NCI-H2227 (cell line): ENCODE results near the gene SNRNP27.
"Not testable (repeated sequence)": the region's sequence is repeated elsewhere in the genome, so short reads cannot be mapped to it uniquely, and the experiment has no call there.

Experiments used
- DNase-seq: peaks from one replicate; lab custom pipeline; 2025; ENCODE audit not compliant: unreplicated experiment; lab: John Stamatoyannopoulos, UW

Gene SNRNP27, protein sequence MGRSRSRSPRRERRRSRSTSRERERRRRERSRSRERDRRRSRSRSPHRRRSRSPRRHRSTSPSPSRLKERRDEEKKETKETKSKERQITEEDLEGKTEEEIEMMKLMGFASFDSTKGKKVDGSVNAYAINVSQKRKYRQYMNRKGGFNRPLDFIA

DNA sequence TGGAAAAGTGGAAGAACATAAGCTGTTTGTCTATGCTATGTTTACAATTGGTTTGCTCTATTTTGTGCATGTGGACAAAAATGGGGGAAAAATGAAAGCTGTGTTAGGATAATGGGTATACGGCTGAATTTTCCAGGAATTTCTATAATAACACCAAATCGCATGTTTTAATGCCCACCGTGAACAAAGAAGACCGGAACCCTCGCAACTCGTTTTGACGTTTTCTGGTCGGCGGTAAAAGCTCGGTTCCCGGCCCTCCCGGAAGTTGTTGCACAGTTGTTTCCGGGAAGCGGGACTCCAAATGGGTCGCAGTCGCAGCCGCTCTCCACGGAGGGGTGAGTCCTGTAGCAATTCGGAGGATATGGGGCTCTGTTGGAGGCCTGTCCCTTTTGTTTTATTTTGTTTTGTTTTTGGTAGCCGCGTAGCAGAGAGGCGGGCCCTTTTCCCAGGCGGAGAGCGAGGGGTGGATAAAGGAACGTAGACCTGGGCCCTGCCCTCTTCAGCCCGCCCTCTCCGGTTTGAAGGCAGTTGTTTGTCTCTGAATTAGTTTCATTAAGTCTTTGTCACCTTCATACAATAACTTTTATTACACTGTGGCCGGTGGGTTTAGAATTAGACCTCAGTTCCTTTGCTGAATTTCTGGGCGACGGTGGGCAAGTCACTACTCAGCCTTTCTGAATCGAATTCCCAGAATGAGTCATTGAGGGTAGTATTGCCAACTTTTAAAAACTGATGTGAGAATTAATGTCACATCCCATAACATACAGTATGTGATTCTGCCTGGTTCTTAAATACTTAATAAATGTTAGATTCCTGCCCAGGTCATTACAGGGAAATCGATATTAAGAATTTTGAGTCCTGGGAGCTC, at the start of gene SNRNP27:
TSS of gene SNRNP27 (plus strand) at position 273 of the 868 bp plus-strand sequence. CDS start at position 302, 29 bp downstream.
- peak; percentile 91 for DNase-seq

DNA sequence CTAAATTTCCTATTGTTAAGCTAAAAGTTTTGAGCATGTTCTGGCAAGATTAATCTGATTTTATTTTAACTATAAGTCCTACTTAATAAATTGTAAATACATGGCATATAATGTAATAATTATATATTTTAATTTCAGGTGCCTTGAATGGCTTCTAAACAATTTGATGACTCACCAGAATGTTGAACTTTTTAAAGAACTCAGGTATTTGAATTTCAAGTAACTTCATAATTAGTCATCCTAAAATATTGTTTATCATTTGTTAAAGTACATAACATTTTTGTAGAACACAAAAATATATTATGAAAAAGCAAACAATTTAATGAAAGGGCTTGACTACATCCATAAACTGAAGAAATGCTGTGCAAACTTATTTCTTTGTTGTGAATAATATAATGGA, 49.8 kb upstream of the SNRNP27 start:
- DNase-seq = no peak

DNA sequence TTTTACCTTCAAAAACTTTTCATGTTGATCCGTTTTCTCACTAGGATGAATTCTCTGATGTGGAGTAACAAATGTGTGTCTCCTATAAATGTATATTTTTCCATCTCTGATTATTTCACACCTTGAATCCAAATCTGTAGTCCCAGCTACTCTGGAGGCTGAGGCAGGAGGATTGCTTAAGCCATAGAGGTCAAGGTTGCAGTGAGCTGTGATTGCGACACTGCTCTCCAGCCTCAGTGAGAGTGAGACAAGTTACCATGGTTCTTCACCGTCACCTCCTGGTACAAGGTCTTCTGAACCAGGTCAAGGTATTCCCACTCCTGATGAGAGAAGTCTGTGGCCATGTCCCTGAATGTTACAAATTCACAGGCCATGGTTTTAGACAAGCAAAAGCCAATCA, 49.2 kb upstream of the SNRNP27 start:
- no peak for DNase-seq

DNA sequence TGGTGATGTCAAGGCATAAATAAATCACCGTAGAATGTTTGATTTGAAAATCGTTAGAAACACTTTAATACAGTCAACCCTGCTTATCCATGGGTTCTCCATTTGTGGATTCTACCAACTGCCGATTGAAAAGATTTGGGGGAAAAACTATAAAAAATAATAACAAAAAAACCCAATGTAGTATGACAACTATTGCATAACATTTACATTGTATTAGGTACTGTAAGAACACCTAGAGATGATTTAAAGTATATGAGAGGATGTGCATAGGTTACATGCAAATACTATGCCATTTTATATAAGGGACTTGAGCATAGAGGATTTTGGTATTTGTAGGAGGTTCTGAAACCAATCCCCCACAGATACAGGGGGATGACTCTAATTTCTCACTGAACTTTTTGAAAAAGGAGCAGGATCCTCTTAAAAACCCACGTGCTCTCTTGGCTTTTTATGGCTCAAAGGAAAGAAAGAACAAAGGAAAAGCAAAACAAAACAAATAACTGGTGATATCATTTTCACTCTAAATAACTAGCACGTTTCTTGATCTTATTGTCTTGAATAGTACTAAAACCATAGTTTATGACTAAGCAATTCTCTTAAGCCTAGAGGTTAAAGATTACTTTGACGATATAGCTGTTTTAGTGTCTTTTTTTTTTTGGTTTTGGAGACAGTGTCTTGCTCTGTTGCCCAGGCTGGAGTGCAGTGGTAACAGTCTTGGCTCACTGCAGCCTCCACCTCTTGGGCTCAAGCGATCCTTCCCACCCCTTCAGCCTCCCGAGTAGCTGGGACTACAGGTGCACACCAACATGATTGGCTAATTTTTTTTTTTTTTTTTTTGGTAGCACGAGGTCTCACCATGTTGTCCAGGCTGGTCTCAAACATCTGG, 47.3 kb upstream of the SNRNP27 start:
- no peak for DNase-seq

DNA sequence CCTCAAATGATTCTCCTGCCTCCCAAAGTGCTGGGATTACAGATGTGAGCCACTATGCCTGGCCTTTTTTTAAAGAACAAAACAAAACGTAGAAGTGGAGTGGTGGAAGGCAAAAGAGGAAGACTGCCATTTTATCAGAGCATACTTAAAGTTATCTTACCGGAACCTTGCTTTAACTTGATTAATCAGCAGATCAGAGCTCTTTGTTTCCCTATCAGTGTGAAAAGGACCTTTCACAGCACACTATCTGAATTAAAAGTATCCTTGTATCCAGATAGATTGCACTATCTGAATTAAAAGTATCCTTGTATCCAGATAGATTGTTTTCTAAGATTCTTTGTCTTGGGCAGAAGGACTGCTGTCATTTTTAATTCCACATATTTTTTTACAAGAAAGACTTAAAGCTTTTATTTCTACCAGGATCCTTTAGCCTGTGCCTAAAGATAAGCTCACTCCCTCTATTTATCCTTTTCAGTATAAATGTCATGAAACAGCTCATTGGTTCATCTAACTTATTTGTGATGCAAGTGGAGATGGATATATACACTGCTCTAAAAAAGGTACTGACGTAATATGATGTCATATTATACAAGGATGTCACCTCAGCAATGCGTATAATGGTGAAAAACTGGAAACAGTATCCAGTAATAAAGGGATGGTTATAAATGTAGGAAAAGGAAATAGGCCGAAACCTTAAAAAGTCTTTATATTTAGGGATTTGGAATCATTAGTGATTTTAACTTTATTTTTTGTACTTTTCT, 46.5 kb upstream of the SNRNP27 start:
- DNase-seq = no peak

DNA sequence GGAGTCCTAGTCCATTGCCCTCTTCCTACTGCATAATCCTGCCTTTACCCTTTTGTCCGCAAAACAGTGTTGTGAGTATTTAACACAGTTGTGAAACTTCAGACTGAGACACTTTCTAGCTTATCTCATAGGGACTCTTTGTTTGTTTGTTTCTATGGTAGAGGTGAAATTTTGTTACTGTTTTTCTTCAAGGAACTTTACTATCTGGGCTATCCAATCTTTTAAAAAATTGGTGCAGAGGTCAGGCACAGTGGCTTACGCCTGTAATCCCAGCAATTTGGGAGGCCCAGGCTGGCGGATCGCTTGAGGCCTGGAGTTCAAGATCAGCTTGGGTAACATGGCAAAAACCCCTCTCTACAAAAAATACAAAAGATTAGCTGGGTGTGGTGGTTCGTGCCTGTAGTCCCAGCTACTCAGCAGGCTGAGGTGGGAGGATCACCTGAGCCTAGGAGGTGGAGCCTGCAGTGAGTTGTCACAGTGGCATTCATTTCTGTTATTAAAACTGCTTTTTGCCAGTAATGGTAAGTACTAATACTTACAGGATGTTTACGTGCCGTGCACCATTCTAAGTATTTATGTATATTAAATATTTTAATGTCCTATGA, 45.5 kb upstream of the SNRNP27 start:
- no peak for DNase-seq

DNA sequence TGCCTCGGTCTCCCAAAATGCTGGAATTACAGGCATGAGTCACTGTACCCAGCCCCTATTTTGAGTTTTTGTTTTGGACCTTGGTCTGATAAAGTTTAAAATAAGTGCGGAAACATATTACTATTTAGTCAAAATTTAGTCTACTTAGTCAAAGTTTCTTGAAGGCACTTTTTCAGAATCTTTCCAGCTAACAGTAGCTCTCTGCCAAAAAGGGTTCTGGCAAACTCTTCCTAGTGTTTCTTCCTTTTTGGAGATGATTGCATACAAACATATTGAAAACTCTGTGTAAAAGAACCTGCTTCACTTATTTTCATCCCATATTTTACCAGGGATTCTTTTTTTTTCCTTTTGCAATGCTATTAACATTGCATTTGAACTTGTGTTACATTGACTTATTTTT, 35.5 kb upstream of the SNRNP27 start:
- DNase-seq = no peak

DNA sequence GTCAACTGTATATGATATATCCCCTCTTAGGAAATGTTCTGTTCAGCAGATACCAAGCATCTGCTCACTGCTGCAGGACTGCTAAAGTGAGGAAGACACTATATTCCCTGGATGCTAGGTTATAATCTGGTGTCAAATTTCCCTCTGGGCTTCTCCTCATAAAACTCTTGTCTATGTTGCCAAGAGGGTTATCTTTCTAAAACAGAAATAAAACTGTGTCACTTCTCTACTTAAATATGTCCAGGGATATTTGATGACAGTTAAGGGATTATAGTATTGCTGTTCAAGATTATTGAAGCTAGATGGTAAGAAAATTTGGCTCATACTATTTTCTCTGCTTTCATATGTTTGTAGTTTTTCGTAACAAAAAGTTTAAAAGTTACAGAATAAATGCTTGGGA, 30.5 kb upstream of the SNRNP27 start:
- no peak for DNase-seq

DNA sequence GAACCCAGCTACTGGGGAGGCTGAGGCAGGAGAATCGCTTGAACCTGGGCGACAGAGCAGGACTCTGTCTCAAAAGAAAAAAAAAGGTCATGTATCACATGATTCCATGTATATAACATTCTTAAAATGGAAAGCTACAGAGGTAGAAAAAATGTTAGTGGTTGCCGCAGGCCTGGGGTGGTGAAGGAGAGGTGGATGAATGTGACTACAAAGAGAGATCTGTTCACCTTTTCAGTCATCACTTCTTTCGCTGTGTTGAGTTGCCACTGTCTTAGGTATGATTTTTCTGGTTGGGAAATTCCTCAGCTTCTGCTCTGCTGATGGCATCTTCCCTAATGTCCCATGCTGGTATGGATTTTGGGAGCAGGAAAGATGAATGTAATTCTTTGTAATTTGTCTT, 5.3 kb upstream of the SNRNP27 start:
- no peak for DNase-seq

DNA sequence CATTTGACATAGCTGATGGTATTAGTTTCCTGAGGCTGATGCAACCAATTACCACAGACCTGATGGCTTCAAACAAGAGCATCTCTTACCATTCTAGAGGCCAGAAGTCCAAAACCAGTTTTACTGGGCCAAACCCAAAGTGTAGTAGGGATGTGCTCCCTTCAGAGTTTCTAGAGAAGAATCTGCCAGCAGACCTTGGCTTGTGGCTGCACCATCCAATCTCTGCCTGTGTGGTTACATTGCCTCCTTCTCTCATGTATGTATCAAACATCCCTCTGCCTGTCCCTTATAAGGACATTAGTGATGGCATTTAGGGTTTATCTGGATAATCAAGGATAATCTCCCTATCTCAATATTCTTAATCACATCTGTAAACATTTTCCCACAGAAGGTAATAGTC, 4.5 kb upstream of the SNRNP27 start:
- no peak for DNase-seq

DNA sequence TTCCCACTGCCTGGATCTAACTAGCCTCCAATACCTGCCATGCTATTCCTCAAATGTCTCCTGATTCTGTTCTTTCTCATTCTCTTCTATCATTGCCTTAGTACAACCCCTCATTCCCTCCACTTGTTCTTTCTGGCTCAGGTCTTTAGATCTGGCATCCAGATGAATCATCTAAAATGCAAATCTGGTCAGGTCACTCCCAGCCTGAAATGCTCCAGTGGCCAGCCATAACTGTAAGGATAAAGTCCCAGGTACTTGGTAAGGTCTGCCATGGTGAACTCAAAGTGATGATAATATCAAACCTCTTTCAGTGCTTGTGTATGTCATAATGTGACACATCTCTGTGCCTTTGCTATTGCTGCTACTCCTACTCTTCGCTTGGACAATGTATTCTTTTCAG, 2.9 kb upstream of the SNRNP27 start:
- no peak for DNase-seq

DNA sequence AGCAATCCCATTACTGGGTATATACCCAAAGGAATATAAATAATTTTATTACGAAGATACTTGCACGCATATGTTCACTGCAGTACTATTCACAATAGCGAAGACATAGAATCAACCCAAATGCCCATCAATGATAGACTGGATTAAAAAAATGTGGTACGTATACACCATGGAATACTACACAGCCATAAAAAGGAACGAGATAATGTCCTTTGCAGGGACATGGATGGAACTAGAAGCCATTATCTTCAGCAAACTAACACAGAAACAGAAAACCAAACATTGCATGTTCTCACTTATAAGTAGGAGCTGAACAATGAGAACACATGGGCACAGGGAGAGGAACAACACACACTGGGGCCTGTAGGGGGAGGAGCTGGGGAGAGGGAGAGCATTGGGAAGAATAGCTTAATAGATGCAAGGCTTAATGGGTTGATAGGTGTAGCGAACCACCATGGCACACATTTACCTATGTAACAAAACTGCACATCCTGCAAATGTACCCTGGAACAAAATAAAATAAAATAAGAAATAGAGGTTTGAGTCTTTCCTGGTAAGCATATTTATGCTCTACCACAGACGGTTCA, 825 bp upstream of the SNRNP27 start:
- not testable (repeated sequence) for DNase-seq

DNA sequence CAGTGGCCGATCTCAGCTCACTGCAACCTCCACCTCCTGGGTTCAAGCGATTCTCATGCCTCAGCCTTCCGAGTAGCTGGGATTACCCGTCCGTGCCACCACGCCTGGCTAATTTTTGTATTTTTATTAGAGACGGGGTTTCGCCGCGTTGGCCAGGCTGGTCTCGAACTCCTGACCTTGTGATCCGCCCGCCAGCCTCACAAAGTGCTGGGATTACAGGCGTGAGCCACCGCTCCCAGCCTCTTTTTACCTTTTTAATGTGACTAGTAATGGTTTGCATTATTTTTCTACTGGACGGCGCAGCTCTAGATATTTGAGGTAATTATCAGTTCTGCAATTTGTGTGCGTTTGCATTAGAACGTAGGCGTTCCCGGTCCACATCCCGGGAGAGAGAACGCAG, 981 bp downstream of the SNRNP27 start:
- not testable (repeated sequence) for DNase-seq

DNA sequence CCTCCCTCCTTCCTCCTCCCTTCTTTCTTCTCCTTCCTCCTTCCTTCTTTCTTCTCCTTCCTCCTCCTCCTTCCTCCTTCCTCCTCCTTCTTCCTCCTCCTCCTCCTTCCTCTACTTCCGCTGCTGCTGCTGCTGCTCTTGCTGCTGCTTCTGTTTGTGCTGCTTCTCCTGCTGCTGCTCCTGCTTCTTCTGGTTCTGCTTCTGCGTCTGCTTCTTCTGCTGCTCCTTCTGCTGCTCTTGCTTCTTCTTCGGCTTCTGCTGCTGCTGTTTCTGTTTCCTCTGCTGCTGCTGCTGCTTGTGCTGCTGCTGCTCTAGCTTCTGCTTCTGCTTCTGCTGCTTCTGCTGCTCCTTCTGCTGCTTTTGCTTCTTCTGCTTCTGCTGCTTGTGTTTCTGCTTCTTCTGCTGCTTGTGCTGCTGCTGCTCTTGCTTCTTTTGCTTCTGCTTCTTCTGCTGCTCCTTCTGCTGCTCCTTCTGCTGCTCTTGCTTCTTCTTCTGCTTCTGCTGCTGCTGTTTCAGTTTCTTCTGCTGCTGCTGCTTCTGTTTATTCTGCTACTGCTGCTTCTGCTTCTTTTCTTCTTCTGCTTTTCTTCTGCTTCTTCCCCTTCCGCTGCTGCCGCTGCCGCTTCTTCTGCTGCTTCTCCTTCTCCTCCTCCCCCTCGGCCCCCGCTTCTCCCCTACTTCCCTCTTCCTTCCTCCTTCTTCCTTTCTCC, 8.6 kb downstream of the SNRNP27 start:
- DNase-seq = no peak

DNA sequence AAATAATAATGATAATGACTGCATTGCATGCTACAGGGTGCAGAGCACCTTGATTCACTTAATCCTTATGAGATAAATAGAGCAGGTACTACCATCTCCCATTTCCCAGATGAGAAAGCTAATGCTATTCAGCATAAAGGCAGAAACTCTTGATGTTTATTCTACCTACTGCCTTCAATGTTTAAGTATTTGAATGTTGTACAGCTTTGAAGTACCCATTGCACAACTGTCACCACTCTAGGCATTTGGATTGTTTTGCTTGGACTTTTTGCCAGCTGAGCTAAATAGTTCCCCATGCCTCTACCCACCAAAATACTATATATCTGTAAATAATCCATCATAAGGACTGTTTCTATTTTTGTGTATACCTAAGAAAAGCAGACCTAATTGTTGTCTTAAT, 13.5 kb downstream of the SNRNP27 start:
- no peak for DNase-seq

DNA sequence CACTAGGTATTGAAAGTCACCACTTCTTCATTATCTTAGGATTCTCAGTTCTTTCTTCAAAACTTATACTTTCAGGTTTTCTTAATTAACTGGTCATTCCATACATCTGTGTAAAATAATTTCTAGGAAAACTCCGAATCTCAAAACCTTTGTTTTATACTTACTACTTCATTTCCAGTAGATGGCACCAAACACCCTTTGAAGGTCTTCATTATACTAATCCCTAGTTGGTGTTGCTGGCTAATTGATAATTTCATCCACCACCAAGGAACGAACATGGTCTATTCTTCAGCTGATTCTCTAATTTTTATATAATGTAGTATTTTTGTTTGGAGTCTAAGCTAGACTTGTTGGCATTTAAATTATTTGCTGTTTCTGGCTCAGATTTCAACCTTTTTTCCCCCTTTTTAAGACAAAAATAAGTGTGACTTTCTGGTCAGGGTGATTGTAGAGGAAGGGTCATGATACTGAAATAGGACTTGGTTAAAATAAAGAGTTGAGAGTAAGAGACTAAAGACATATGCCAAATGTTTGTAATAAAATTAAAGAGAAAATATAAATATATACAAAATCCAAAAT, 18.3 kb downstream of the SNRNP27 start:
- DNase-seq = peak; percentile 39

DNA sequence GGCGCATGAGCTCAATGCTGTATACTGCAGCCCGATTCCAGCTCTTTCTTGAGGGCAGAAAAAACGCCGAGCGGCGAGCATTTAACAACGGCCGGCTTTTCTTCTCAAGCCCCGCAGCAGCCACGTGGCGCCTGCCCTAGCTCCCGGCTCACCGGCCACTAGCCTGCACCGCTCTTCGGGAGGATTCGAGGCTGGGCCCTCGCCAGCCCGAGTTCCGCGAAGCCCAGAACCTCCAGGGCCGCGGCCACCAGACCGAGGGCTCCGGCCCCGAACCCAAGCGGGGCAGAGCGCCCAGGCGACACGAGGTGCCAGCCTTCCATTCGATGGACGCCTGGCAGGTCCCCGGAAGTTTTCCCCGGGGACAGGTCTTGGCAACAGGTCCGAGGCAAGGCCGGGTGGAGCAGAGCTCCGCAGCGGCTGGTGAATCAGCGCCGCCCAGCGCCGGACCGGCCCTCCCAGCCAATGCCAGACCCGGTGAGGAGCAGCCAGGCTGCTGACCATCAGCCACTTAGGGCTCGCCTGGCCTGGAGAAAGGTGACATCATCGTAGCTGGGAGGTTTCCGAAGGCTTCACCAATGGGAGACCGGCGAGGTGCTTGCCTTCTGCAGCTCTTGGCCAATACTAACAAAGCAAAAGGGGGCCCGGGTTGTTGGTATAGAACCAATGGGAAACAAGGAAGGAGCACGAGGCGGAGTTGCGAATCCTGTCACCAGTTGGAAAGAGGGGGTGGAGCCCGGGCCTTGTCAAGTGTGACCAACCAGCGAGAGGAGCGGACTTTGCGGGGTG, 20.6 kb downstream of the SNRNP27 start:
- peak; percentile 100 for DNase-seq
